ENCODE measurements around the gene ZNF48.
A peak's percentile ranks its signal among the peaks of the same experiment; 100 is the strongest.

Gene ZNF48

DNA sequence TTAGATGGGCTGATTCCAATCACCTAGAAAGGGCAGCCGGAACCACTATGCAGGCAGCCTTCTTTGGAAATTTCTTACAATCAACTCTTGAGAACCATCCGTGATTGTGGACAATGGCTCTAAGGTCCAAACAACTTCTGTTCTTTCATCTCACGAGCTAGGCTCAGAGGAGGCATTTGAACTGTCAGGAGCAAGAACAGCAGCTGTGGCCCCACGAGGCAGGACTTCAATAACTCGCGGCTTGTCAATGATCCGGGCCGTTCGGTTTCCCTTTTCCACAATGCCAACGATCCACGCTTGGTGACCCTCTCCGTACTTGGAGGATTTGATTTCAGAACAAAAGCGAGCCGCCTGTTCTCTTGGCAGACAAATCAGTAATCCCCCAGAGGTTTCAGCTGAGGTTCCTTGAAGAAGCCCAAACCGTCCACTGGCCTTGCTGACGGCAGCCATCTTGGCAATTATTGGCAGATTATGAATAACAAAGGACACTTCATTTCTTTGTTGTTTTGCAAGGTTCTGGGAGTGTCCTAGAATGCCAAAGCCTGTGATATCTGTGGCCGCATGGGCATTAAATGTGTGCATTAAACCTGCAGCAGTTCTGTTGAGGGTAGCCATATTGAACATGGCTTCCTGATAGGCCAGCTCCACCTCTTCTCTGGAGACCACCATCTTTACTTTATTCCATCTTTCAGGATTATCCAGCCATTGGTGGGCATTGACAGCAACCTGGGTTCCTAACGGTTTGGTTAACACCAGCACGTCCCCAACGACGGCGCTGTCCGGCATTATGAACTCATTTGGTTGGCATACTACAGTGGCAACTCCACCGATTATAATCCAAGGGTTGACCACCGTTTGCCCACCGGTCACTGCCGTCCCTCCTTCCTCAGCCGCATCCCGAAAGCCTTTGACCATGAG lies 49.3 kb downstream of the ZNF48 start:
- DNase-seq (ENCODE audit: low read depth), result no peak
- H3K4me3 ChIP-seq (replicated peaks; ENCODE audit: low read depth, low read length), result peak overlapping the region; percentile 76
- TF ChIP-seq, protein P1, sequence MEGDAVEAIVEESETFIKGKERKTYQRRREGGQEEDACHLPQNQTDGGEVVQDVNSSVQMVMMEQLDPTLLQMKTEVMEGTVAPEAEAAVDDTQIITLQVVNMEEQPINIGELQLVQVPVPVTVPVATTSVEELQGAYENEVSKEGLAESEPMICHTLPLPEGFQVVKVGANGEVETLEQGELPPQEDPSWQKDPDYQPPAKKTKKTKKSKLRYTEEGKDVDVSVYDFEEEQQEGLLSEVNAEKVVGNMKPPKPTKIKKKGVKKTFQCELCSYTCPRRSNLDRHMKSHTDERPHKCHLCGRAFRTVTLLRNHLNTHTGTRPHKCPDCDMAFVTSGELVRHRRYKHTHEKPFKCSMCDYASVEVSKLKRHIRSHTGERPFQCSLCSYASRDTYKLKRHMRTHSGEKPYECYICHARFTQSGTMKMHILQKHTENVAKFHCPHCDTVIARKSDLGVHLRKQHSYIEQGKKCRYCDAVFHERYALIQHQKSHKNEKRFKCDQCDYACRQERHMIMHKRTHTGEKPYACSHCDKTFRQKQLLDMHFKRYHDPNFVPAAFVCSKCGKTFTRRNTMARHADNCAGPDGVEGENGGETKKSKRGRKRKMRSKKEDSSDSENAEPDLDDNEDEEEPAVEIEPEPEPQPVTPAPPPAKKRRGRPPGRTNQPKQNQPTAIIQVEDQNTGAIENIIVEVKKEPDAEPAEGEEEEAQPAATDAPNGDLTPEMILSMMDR (IDR thresholded peaks at IDR 0.05; ENCODE audit: low read length, missing control alignments), result no peak

DNA sequence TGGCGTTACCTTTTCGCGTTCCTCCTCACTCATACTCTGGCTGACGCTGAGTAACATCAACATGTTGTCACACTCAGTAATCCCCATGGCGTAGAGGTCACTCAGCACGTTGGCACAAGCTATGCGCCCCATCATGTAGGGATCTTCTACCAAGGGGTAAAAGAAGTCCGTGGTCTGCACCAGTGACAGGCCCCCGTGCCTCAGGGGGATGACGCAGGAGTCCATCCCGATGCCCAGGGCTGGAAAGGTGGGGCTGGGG lies 49.9 kb downstream of the ZNF48 start:
- DNase-seq (ENCODE audit: low read depth), result no peak
- TF ChIP-seq, protein P1 (IDR thresholded peaks at IDR 0.05; ENCODE audit: low read length, missing control alignments), result no peak
- peak overlapping the region; percentile 76 for H3K4me3 ChIP-seq (replicated peaks; ENCODE audit: low read depth, low read length)

DNA sequence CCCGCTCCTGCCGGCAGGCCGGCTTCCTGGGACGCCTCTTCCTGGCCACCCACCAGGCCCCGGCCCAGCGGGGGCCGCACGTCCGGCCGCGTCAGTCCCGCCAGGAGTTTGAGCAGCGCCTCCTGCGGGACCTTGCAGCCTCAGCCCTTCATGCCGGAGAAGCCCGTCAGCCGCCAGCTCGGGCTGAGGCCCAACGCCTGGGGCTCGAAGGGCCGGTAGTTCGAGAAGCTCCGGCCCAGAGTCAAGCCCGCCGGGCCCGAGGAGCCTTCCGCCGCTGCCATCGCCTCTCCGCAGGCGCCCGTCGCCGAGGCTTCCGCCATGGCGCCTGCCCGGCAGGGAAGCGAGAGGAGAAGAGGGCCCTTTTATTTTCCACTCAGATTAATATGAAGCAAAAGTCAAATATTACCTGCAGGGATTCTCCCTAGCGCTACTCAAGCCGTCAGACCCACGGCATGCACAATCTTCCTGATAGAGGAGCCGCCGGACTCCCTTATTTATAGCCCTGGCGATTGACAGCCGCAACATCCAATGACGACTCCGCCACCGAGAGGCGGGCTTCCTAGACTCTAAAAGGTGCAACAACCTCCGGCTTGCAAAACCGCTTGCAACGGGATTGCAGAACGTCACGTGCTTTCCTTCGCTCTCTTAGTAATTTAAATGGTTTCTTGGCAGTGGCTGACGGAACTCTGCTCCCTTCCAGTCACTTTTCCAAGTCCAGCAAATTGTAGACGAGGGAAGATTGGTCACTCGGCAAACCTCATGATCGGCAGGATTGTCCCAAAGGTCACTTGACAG lies 50.4 kb downstream of the ZNF48 start, which contains the start of gene SEPHS2:
Gene SEPHS2, minus strand, starts transcription at position 467 of the 795 bp plus-strand sequence. Its CDS starts 147 bp downstream, at position 320.
- TF ChIP-seq, protein P1 (IDR thresholded peaks at IDR 0.05; ENCODE audit: low read length, missing control alignments), result peak; percentile 39
- peak; percentile 99 for DNase-seq (ENCODE audit: low read depth)
- peak within 1 kb of the TSS; percentile 76 for H3K4me3 ChIP-seq (replicated peaks; ENCODE audit: low read depth, low read length)

DNA sequence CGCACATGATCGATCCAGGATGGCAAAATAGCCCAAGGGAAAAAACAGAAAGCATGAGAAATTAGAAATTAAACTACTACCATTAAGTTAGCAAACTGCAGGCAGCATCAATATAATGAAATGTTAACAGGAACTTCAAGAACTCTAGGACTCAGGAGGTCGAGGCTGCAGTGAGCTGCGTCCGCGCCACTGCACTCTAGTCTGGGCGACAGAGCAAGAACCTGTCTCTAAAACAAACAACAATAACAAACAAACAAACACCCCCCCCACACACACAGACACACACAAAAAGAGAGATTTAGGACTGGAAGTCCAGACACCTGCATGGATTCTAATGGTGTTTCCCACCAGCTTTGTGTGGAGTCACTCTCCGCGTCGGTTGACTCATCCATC lies 51.0 kb downstream of the ZNF48 start:
- TF ChIP-seq, protein P1 (IDR thresholded peaks at IDR 0.05; ENCODE audit: low read length, missing control alignments), result no peak
- H3K4me3 ChIP-seq (replicated peaks; ENCODE audit: low read depth, low read length), result peak overlapping the region; percentile 76
- no peak for DNase-seq (ENCODE audit: low read depth)

DNA sequence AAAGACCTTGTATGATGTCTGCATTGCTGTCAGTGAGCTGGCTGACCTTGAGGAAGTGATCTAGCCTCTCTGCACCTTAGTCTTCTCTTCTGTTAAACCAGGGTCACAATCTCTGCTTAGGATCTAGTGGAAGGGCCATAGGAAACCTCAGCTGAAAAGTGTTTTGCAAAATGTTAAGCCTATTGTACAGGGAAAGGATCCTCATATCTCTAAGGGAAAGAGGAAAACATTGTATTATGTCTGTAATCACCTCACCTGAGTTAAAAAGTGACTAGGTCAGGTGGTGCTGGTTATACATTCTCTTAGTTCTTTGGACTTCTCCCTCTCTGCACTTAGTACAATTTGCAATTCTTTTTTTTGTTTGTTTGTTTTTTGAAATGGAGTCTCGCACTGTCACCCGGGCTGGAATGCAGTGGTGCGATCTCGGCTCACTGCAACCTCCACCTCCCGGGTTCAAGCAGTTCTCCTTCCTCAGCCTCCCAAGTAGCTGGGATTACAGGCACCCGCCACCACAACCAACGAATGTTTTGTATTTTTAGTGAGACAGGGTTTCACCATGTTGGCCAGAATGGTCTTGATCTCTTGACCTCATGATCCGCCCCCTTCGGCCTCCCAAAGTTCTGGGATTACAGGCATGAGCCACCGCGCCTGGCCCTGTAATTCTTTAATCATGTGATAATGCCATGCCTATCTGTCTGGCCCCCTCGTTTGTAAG lies 52.4 kb downstream of the ZNF48 start:
- TF ChIP-seq, protein P1 (IDR thresholded peaks at IDR 0.05; ENCODE audit: low read length, missing control alignments), result no peak
- no peak overlapping the region for H3K4me3 ChIP-seq (replicated peaks; ENCODE audit: low read depth, low read length)
- no peak for DNase-seq (ENCODE audit: low read depth)

DNA sequence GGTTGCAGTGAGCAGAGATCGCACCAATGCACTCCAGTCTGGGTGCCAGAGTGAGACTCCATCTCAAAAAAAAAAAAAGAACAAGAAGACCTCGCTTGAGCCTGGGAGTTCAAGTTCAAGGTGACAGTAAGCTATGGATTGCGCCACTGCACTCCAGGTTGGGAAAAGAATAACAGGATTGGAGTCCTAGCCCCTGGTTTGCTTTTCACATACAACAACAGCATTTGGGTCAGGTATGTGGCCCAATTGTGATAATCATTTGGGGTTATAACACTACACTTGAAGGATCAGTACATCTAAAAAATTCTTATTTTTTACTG lies 53.9 kb downstream of the ZNF48 start:
- no peak for DNase-seq (ENCODE audit: low read depth)
- TF ChIP-seq, protein P1 (IDR thresholded peaks at IDR 0.05; ENCODE audit: low read length, missing control alignments), result no peak
- no peak overlapping the region for H3K4me3 ChIP-seq (replicated peaks; ENCODE audit: low read depth, low read length)

Measured in fibroblast of pulmonary artery (primary cell).